D341Med (cell line): ENCODE measurements around the gene LTK.
"Not testable (repeated sequence)": the region's sequence is repeated elsewhere in the genome, so short reads cannot be mapped to it uniquely, and the experiment has no call there.

Experiments
- DNase-seq: peaks from one replicate; pipeline ENCODE4 v3.0.0; 2012; ENCODE audit warnings: low spot score

LTK gene

GRCh38 chr15:41474941-41475340, 38.7 kb downstream of the LTK start:
- DNase-seq, result no peak

GRCh38 chr15:41474436-41474835, 39.2 kb downstream of the LTK start:
- DNase-seq, result no peak

GRCh38 chr15:41473418-41473817, 40.2 kb downstream of the LTK start:
- no peak for DNase-seq

- not testable (repeated sequence) for DNase-seq
Measured at GRCh38 chr15:41469644-41470043, 44.0 kb downstream of the LTK start.

- DNase-seq, result no peak
Measured at GRCh38 chr15:41466711-41467110, 46.9 kb downstream of the LTK start.

- DNase-seq, result peak; percentile 53
Measured at GRCh38 chr15:41465822-41466421, 47.7 kb downstream of the LTK start.

- no peak for DNase-seq
Measured at GRCh38 chr15:41464889-41465580, 48.6 kb downstream of the LTK start.

GRCh38 chr15:41462084-41462795, 51.4 kb downstream of the LTK start:
- DNase-seq, result no peak
